Spleen (tissue), 7 donors: ENCODE results near the gene MCL1.
"Not testable (repeated sequence)": the region's sequence is repeated elsewhere in the genome, so short reads cannot be mapped to it uniquely, and the experiment has no call there.

Experiments used
- CTCF ChIP-seq, 11 experiments: fragments of 200-600 bp in 7 of 11; fragments of 450-650 bp in 4 of 11; sonication (generic) in 4 of 11; IDR thresholded peaks in 8 of 11; conservative IDR thresholded peaks in 3 of 11; 1 replicate in 7 of 11; 2 replicates in 4 of 11; pipeline versions ENCODE4 v1.4.0 to v1.8.0; 2016 to 2021; ENCODE audit warnings: antibody characterized with exemption in 11 of 11, inconsistent platforms in 4 of 11, mild to moderate bottlenecking in 1 of 11
- POLR2A ChIP-seq, 3 donors: fragments of 450-650 bp; IDR thresholded peaks; one replicate each; pipeline ENCODE4 v1.5.1; 2017; ENCODE audit warnings: antibody characterized with exemption in 3 of 3, mild to moderate bottlenecking in 1 of 3
- POLR2AphosphoS5 ChIP-seq, 3 donors: sonication (generic); formaldehyde crosslinking; IDR thresholded peaks; one replicate each; pipeline ENCODE4 v1.5.1; 2017; ENCODE audit warnings: antibody characterized with exemption in 3 of 3
- donor health status: DM: no; HTN: no; CAD: no; lungs with moderate emphysema.
- donor health status: DM: no; HTN: no; CAD: no.
- donor health status: DM: no; HTN: no; CAD: no.

GRCh38 chr1:150624546-150624945 is 45.1 kb upstream of the MCL1 start:
- TF ChIP-seq POLR2AphosphoS5 (IDR thresholded peaks at IDR 0.05); CTCF (IDR thresholded peaks at IDR 0.05 in 8 of 11, conservative IDR thresholded peaks at IDR 0.05 in 3 of 11); POLR2A (IDR thresholded peaks at IDR 0.05): not testable (repeated sequence)
